Inferior parietal cortex (tissue), 1 donor: ENCODE measurements around the gene DOK3.
A peak's percentile ranks its signal among the peaks of the same experiment; 100 is the strongest.

Experiments used
- DNase-seq: peaks from one replicate; pipeline ENCODE4 v3.0.0-alpha.2; 2016; ENCODE audit errors: extremely low spot score

Gene DOK3

GRCh38 chr5:177468685-177469628, 40.7 kb downstream of the DOK3 start:
- DNase-seq: no peak

- DNase-seq: no peak
These were observed 41.3 kb downstream of the DOK3 start for GRCh38 chr5:177468329-177468684.

DNA sequence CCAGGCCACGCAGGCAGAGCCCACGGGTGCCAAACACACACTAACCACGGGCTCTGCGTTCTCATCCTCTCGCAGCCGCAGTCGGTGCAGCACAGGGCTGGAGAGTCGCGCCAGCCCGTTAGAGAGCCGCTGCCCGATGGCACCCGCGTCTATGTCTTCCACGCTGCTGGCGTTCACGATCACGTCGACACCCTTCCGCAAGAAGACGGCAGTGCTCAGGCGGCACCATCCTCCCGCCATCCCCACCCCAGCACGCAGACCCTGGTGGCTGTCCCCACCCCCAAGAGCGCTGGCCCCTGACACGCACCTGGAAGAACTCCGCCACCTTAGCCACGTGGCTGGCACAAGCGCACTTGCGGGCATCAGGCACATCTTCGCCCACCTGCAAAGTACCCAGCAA, 42.2 kb downstream of the DOK3 start:
- no peak for DNase-seq

- DNase-seq: no peak
These were observed 42.8 kb downstream of the DOK3 start for GRCh38 chr5:177466861-177467260.

GRCh38 chr5:177465044-177465443, 44.6 kb downstream of the DOK3 start:
- no peak for DNase-seq

- DNase-seq: no peak
These were observed 47.5 kb downstream of the DOK3 start for GRCh38 chr5:177462021-177462670.

DNA sequence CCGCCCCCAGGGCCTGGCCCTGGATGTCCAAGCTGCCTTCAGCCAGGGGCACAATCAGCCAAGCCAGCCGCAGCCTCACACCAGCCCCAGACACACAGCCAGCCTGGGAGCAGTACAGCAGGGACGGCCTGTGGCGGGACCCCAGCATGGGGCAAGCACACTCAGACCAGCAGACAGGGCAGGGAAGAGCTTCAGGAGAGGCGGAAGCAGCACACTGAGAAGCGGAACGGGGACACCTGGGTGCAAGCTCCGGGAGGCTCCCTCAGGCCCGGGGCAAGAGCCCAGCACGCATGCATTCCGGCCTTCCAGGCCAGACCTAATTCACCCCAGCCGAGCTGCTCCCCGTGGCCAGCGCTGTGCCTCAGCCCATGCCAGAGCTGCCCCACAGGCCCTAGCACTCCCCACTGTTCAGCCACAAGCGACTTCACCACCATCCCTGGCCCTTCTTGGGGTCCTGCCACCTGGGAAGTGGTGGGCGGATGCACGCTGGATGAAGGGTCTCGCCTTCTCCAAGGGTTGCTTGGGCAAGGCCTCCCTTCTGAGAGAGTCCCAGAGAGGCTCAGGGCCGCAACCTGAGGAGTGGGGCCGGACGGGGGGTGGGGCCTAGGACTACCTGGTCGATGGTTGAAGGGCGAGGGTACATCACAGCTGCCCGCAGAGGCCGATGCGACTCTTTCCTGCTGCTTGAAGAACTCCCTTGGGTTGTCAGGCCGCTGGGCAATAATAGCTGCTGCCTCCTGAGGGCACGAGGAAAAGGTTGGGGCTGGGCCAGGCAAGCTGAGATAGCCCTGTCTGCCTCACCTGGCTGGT, 49.6 kb downstream of the DOK3 start:
- DNase-seq: no peak

DNA sequence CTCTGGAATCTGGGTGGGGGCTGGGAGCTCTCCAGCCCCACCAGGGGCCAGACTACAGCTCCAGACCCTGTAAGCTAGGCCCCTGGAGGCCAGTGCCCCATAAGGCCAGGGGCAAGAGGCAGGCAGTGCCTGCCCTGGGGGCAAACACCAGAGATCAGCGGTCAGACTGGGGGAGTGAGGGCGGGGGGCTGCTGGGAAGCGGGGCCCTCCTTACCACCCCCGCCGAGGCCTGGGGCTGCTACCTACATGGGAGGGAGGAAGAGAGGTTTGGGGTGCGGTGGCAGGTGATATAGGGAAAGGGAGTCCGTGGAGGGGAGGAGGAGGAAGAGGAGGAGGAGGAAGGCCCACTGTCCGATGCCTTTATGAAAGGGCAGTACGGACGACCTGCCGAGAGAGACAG, 50.3 kb downstream of the DOK3 start:
- no peak for DNase-seq

GRCh38 chr5:177458912-177459350, 50.7 kb downstream of the DOK3 start:
- no peak for DNase-seq

- DNase-seq: no peak
These were observed 51.6 kb downstream of the DOK3 start for GRCh38 chr5:177457852-177458681.

GRCh38 chr5:177456976-177457851, 52.4 kb downstream of the DOK3 start:
- peak; percentile 93 for DNase-seq

GRCh38 chr5:177456591-177456964, 53.0 kb downstream of the DOK3 start:
- DNase-seq: no peak

DNA sequence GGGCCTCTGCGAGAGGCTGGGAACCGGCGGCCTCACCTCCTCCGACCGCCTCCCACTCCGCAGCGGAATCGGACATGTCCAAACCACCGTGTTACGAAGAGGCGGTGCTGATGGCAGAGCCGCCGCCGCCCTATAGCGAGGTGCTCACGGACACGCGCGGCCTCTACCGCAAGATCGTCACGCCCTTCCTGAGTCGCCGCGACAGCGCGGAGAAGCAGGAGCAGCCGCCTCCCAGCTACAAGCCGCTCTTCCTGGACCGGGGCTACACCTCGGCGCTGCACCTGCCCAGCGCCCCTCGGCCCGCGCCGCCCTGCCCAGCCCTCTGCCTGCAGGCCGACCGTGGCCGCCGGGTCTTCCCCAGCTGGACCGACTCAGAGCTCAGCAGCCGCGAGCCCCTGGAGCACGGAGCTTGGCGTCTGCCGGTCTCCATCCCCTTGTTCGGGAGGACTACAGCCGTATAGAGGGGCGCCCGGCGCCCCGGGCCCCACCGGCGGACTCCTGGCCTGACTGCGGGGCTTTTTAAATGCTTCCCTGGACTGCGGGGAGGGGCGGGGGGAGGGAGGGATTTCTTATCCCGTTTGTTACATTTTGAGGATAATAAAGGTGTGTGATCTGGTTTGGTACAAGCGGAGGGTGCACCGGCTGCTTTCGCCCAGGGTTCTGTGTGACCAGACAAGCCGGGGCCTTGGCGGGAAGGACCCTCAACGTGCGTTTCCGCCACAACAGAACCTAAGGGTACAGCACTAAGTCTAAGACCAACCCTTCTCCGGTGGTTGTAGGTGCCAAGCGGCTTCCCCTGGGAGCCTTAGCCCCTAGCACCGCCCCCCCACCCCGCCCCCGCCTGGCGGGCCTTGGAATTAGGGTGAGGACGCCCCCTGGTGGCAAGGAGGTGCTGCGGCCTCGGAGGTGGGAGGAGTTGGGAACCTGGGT, 53.7 kb downstream of the DOK3 start:
- peak; percentile 80 for DNase-seq

DNA sequence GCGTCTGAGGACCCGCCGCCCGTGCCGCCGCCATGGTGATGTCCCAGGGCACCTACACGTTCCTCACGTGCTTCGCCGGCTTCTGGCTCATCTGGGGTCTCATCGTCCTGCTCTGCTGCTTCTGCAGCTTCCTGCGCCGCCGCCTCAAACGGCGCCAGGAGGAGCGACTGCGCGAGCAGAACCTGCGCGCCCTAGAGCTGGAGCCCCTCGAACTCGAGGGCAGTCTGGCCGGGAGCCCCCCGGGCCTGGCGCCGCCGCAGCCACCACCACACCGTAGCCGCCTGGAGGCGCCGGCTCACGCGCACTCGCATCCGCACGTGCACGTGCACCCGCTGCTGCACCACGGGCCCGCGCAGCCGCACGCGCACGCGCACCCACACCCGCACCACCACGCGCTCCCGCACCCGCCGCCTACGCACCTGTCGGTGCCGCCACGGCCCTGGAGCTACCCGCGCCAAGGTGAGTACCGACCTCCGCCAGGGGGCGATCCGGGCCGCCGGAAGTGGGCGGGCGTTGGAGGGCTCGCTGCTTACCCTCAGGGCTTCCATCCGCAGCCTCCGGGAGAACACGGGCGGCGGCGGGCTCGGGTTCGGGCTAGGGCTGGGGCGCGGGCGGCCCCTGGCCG, 54.5 kb downstream of the DOK3 start:
- DNase-seq: peak; percentile 66

GRCh38 chr5:177454397-177455035, 55.1 kb downstream of the DOK3 start:
- peak; percentile 85 for DNase-seq

- no peak for DNase-seq
These were observed 55.7 kb downstream of the DOK3 start for GRCh38 chr5:177453852-177454396.

- no peak for DNase-seq
These were observed 56.7 kb downstream of the DOK3 start for GRCh38 chr5:177452688-177453638.
